Prostate gland (tissue), 2 donors: Measurements from ENCODE around the gene RAB7A. TPM values are rescaled to one million over a fixed set of nuclear protein-coding genes. Genes with fewer than 3 reads are reported as not detected.

Source experiments
- DNase-seq: peaks from one replicate; pipeline ENCODE4 v3.0.0-alpha.2; 2019; ENCODE audit warnings: low spot score
- H3K27ac ChIP-seq, 2 donors: fragments of 200-600 bp; sonication (generic); 2 replicates each; pipeline ENCODE4 v1.5.1; 2017 to 2019
- H3K27me3 ChIP-seq: fragments of 200-600 bp; sonication (generic); replicated peaks from 2 replicates; pipeline ENCODE4 v1.5.1; 2019; ENCODE audit not compliant: insufficient read depth
- H3K36me3 ChIP-seq, 2 donors: fragments of 200-600 bp; sonication (generic); 1 replicate in 1 of 2; 2 replicates in 1 of 2; pipeline versions ENCODE4 v1.5.1 to v1.8.1; 2017 to 2019
- H3K4me1 ChIP-seq: fragments of 200-600 bp; sonication (generic); replicated peaks from 2 replicates; pipeline ENCODE4 v1.5.1; 2019
- H3K4me3 ChIP-seq, 2 donors: fragments of 200-600 bp; sonication (generic); 2 replicates each; pipeline ENCODE4 v1.5.1; 2017 to 2019
- H3K9me3 ChIP-seq: fragments of 200-600 bp; sonication (generic); 2 replicates; pipeline ENCODE4 v1.5.1; 2017
- CTCF ChIP-seq, 4 experiments: fragments of 200-600 bp in 2 of 4; fragments of 450-650 bp in 2 of 4; sonication (generic) in 2 of 4; IDR thresholded peaks; 1 replicate in 3 of 4; 2 replicates in 1 of 4; pipeline ENCODE4 v1.5.1; 2016 to 2019; ENCODE audit warnings: antibody characterized with exemption in 4 of 4, mild to moderate bottlenecking in 2 of 4, moderate library complexity in 2 of 4
- POLR2A ChIP-seq: fragments of 450-650 bp; IDR thresholded peaks from one replicate; pipeline ENCODE4 v1.6.1; 2016; ENCODE audit warnings: antibody characterized with exemption, mild to moderate bottlenecking
- POLR2AphosphoS5 ChIP-seq: sonication (generic); formaldehyde crosslinking; IDR thresholded peaks from one replicate; pipeline ENCODE4 v1.6.1; 2017; ENCODE audit warnings: antibody characterized with exemption
- WGBS: methylation state at CpG from one replicate; pipeline ENCODE4 v1.1.5; 2018; 5-methylcytosine and 5-hydroxymethylcytosine counted together
- intact Hi-C: fragments of 100-400 bp; cut with DNase I; formaldehyde crosslinking; loops from one replicate; pipeline ENCODE4 v1.14.2; 2022
- total RNA-seq, 2 donors: library from RNA; depleted of rRNA; stranded (reverse); fragments of >200 nt; gene quantifications; one replicate each; pipeline ENCODE4 v1.1.0, GENCODE V29; 2016

RAB7A gene
- total RNA-seq, 2 donors from 2014 or later: 88.2 to 125 TPM

GRCh38 chr3:128683957-128684356 is 42.0 kb upstream of the RAB7A start:
- Histone ChIP-seq H3K9me3 (no peaks in the 10 kb centered on the region), H3K36me3 (no peaks in the 10 kb centered on the region), H3K27me3 (no peaks in the 10 kb centered on the region), H3K4me3 (no peak overlapping the region), H3K27ac (no peak overlapping the region), H3K4me1 (no peaks in the 10 kb centered on the region)
- DNase-seq: no peak
- TF ChIP-seq POLR2A (no peak), POLR2AphosphoS5 (no peak), CTCF (IDR thresholded peaks at IDR 0.05) (no peak)
- intact Hi-C loops: loop anchor here (5.0 kb wide), 2 partner anchors 43 to 163 kb away; partner anchors contain the start of gene RAB7A
- WGBS: 78% methylated on average over 3 of the region's 3 CpGs

DNA sequence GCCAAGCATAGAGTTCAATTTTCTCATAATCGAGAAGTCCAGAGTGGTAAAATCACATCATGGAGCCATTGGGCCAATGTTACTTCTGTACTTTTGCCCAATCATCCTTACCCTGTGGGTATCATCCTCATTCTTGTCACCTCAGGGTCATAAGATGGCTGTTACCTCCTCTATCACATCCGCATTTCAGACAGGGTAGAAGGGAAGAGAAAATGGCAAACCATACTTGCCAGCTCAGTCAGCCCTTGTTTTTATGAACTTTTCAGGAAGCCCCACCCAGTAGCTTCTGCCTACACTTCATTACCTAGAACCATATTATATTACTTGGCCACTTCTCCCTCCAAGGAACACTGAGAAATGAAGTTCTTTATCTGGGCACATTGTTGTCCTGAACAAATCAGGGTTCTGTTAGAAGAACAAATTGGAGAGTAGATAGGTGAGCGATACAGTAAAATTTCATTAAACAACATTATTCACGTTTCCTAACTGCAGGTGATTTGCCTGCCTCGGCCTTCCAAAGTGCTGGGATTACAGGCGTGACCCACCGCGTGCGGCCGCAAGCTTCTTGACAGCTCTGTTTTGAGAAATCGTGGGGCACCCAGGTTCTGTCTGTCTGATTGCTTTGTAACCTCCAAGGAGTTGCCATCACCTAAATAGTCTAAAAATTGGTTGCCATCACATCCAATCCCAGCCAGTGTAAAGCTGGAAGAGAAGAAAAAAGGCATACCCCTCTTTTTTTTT is 40.8 kb upstream of the RAB7A start:
- intact Hi-C loops: loop anchor here (5.0 kb wide), 2 partner anchors 42 to 162 kb away; partner anchors contain the start of gene RAB7A
- WGBS: 85% methylated on average over 11 of the region's 11 CpGs
- TF ChIP-seq POLR2AphosphoS5: no peak
- TF ChIP-seq POLR2A: no peak
- no peak for TF ChIP-seq CTCF (IDR thresholded peaks at IDR 0.05)

GRCh38 chr3:128686465-128686864 is 39.5 kb upstream of the RAB7A start:
- H3K4me3 ChIP-seq: no peak overlapping the region
- no peaks in the 10 kb centered on the region for H3K27me3 ChIP-seq
- intact Hi-C loops: no loop called here
- TF ChIP-seq POLR2A (no peak), POLR2AphosphoS5 (no peak), CTCF (IDR thresholded peaks at IDR 0.05) (no peak)
- WGBS: 91% methylated on average over 8 of the region's 8 CpGs
- H3K4me1 ChIP-seq: no peaks in the 10 kb centered on the region
- no peak overlapping the region for H3K27ac ChIP-seq
- H3K36me3 ChIP-seq: no peaks in the 10 kb centered on the region
- no peaks in the 10 kb centered on the region for H3K9me3 ChIP-seq
- no peak for DNase-seq

More for the DNA sequence above, 40.8 kb upstream of the RAB7A start:
- no peak overlapping the region for H3K27ac ChIP-seq
- no peaks in the 10 kb centered on the region for H3K9me3 ChIP-seq
- no peak for DNase-seq
- no peak overlapping the region for H3K4me3 ChIP-seq
- no peaks in the 10 kb centered on the region for H3K27me3 ChIP-seq
- H3K36me3 ChIP-seq: no peaks in the 10 kb centered on the region
- no peaks in the 10 kb centered on the region for H3K4me1 ChIP-seq

DNA sequence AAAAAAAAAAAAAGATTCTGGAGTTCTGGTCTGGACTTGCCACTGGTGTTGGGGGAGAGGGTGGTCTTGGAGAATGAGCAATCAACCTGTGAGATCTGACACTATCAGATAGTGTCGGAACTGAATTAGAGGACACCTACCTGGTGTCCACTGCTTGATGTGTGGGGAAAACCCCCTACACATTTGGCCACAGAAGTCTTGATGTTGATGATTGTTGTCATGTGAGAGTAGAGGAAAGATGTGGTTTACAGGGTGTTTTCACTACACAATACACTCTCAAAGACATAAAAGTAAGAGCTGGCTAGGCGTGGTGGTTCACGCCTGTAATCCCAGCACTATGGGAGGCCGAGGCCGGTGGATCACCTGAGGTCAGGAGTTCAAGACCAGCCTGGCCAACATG is 36.9 kb upstream of the RAB7A start:
- no peaks in the 10 kb centered on the region for H3K9me3 ChIP-seq
- H3K4me3 ChIP-seq: no peak overlapping the region
- DNase-seq: no peak
- TF ChIP-seq POLR2A (no peak), POLR2AphosphoS5 (no peak), CTCF (IDR thresholded peaks at IDR 0.05) (no peak)
- no peaks in the 10 kb centered on the region for H3K4me1 ChIP-seq
- no peak overlapping the region for H3K27ac ChIP-seq
- 92% methylated on average over 5 of the region's 5 CpGs for WGBS
- H3K27me3 ChIP-seq: no peaks in the 10 kb centered on the region
- no peaks in the 10 kb centered on the region for H3K36me3 ChIP-seq
- intact Hi-C loops: no loop called here

DNA sequence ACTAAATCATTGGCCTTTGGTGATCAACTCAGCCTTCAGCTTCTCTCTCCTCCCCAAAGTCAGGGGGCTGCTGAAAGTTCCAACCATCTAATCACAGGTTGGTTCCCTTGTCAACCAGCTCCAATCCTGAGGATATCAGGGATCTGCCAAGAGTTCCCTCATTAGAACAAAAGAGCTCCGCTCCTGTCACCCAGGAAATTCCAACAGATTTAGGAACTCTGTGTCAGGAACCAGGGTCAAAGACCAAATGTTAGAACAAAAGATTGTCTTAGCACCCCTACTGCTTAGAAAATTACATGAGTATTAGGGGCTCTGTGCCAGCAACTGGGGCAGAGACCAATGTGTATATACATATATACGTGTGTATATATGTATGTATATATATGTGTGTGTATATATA is 32.3 kb upstream of the RAB7A start:
- DNase-seq: no peak
- Histone ChIP-seq H3K27ac (no peak overlapping the region), H3K4me3 (no peak overlapping the region), H3K9me3 (no peaks in the 10 kb centered on the region), H3K27me3 (no peaks in the 10 kb centered on the region), H3K36me3 (no peaks in the 10 kb centered on the region), H3K4me1 (no peaks in the 10 kb centered on the region)
- intact Hi-C loops: no loop called here
- 83% methylated on average over 2 of the region's 2 CpGs for WGBS
- no peak for TF ChIP-seq CTCF (IDR thresholded peaks at IDR 0.05)
- no peak for TF ChIP-seq POLR2AphosphoS5
- TF ChIP-seq POLR2A: no peak
